DND-41 (cell line): ENCODE measurements around the gene AKT1S1.

Experiments
- EZH2 ChIP-seq: IDR thresholded peaks from 3 replicates; pipeline ENCODE4 v1.6.1; 2012; ENCODE audit warnings: borderline replicate concordance, low read depth, mild to moderate bottlenecking, moderate library complexity, low read length, inconsistent platforms; ENCODE audit not compliant: severe bottlenecking
- TF ChIP-seq, protein P1 (sequence below): IDR thresholded peaks from 2 replicates; pipeline ENCODE4 v1.5.1; 2012; ENCODE audit warnings: borderline replicate concordance, low read length, moderate library complexity, mild to moderate bottlenecking; ENCODE audit not compliant: poor library complexity, severe bottlenecking; ENCODE audit errors: extremely low read depth

DNA sequence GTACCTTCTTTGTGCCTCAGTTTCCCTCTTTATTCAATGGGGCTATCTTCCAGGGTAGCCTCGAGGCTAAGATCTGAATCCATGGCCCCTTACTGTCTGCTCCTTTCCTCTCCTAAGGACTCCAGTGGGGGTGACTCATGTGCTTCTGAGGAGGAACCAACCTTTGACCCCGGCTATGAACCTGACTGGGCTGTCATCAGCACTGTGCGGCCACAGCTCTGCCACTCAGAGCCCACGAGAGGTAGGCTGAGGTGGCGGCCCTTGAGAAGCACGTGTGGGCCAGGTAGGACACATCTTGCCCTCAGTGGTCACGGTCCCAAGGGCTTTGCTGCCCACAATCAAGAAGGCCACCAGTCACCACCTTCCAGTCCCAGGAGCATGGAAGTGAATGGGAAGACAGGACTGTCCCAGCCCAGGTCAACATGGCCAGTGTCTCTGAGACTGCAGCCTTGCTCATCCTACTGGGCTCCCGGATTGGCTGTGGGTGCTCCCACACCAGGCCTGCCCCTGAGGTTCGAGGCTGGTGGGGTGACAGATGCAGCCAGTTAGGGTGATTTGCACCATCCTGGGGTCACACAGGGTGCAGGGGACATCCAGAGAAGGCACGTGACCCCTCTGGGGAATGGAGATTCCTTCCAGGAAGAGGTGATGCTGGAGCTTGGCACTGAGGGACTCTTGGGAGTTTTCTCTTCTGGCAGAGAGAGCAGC is 3.2 kb upstream of the AKT1S1 start:
- TF ChIP-seq, protein P1, sequence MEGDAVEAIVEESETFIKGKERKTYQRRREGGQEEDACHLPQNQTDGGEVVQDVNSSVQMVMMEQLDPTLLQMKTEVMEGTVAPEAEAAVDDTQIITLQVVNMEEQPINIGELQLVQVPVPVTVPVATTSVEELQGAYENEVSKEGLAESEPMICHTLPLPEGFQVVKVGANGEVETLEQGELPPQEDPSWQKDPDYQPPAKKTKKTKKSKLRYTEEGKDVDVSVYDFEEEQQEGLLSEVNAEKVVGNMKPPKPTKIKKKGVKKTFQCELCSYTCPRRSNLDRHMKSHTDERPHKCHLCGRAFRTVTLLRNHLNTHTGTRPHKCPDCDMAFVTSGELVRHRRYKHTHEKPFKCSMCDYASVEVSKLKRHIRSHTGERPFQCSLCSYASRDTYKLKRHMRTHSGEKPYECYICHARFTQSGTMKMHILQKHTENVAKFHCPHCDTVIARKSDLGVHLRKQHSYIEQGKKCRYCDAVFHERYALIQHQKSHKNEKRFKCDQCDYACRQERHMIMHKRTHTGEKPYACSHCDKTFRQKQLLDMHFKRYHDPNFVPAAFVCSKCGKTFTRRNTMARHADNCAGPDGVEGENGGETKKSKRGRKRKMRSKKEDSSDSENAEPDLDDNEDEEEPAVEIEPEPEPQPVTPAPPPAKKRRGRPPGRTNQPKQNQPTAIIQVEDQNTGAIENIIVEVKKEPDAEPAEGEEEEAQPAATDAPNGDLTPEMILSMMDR = no peak
- no peak for TF ChIP-seq EZH2
